GM12892 (cell line): ENCODE data around the gene NAV1.

Experiments
- POLR2A ChIP-seq: IDR thresholded peaks from 2 replicates; pipeline ENCODE4 v1.6.1; 2011; ENCODE audit warnings: low read depth, low read length, control low read depth
- POLR2AphosphoS5 ChIP-seq: IDR thresholded peaks from 2 replicates; pipeline ENCODE4 v1.6.1; 2011; ENCODE audit warnings: low read depth, low read length, control low read depth
- TAF1 ChIP-seq: IDR thresholded peaks from 2 replicates; pipeline ENCODE4 v1.6.1; 2011; ENCODE audit warnings: low read depth, mild to moderate bottlenecking, control low read depth, low read length, borderline replicate concordance

DNA sequence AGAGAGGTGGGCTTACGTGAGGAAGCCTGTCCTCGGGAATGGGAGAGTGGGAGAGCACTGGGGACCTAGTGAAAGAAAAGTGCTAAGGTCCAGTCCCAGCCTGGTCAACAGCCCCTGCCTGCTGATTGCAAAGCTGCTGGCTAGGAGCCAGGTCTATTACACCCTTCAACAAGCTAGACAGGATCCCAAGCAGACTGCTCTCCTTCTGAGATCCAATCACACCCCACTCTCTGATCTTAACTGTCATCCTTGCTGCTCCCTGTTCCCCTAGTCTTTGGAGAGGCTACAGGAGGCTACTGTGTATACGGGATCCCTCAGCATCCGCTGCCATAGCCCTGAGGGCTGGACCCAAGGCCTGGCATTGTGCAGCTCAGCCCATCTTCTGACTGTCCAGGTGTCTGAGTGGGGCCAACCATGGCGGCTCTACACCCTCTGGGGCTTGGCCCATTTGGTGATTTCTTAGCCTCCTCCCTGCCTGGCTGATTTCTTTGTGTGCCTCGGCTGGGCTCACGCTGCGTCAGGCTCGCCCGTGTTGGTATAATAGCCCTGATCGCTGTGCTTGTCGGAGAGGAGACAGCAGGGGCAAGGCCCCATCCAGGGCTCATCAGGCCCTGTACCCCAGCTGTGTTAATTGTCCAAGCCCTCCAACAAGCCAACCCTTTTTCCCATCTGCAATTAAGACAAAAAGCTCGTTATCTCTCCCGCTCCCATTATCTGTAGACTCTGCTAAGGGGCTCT, 43.9 kb downstream of the NAV1 start:
- TF ChIP-seq POLR2A (no peak), POLR2AphosphoS5 (no peak), TAF1 (no peak)
